HL-60 (cell line): ENCODE data around the gene CPLANE1.

Experiments
- CTCF ChIP-seq: IDR thresholded peaks from one replicate; pipeline ENCODE4 v1.5.1; 2011; ENCODE audit warnings: low read length, control low read depth, inconsistent platforms; ENCODE audit not compliant: insufficient read depth
- GABPA ChIP-seq: IDR thresholded peaks from 2 replicates; pipeline ENCODE4 v1.6.1; 2012; ENCODE audit warnings: low read depth
- POLR2AphosphoS5 ChIP-seq: IDR thresholded peaks from 2 replicates; pipeline ENCODE4 v1.6.1; 2012; ENCODE audit warnings: low read depth
- SPI1 ChIP-seq: IDR thresholded peaks from 2 replicates; pipeline ENCODE4 v1.6.1; 2012; ENCODE audit warnings: low read depth, mild to moderate bottlenecking, borderline replicate concordance
- TF ChIP-seq, protein P1 (sequence below): IDR thresholded peaks from 2 replicates; pipeline ENCODE4 v1.6.1; 2012; ENCODE audit warnings: low read depth; ENCODE audit not compliant: insufficient replicate concordance

DNA sequence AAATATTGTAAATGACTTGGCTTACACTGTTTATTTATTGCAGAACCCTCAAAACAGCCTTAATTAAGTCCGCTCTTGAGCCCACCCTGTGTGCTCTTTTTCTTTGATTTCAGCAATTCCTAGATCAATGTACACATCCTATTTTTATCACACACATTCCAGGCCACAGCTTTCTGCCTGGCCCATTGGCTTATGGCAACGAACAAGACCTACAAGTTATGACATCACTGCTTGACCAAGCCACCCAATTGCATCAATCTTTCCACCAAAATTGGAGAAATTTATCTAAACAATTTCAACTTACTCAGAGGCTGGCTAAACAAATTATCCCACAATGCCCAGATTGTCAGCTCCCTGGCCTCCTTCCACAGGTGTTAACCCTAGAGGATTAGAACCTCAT lies 158.4 kb downstream of the CPLANE1 start:
- TF ChIP-seq CTCF: no peak
- no peak for TF ChIP-seq GABPA
- no peak for TF ChIP-seq POLR2AphosphoS5
- TF ChIP-seq SPI1: no peak
- TF ChIP-seq, protein P1, sequence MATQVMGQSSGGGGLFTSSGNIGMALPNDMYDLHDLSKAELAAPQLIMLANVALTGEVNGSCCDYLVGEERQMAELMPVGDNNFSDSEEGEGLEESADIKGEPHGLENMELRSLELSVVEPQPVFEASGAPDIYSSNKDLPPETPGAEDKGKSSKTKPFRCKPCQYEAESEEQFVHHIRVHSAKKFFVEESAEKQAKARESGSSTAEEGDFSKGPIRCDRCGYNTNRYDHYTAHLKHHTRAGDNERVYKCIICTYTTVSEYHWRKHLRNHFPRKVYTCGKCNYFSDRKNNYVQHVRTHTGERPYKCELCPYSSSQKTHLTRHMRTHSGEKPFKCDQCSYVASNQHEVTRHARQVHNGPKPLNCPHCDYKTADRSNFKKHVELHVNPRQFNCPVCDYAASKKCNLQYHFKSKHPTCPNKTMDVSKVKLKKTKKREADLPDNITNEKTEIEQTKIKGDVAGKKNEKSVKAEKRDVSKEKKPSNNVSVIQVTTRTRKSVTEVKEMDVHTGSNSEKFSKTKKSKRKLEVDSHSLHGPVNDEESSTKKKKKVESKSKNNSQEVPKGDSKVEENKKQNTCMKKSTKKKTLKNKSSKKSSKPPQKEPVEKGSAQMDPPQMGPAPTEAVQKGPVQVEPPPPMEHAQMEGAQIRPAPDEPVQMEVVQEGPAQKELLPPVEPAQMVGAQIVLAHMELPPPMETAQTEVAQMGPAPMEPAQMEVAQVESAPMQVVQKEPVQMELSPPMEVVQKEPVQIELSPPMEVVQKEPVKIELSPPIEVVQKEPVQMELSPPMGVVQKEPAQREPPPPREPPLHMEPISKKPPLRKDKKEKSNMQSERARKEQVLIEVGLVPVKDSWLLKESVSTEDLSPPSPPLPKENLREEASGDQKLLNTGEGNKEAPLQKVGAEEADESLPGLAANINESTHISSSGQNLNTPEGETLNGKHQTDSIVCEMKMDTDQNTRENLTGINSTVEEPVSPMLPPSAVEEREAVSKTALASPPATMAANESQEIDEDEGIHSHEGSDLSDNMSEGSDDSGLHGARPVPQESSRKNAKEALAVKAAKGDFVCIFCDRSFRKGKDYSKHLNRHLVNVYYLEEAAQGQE: no peak
